Measurements from ENCODE around the gene TK2. TPM values are rescaled to one million over a fixed set of nuclear protein-coding genes. Genes with fewer than 3 reads are reported as not detected.
"Not testable (repeated sequence)": the region's sequence is repeated elsewhere in the genome, so short reads cannot be mapped to it uniquely, and the experiment has no call there.

Gene TK2
- polyA plus RNA-seq, 1 donor, result 14.9 TPM

DNA sequence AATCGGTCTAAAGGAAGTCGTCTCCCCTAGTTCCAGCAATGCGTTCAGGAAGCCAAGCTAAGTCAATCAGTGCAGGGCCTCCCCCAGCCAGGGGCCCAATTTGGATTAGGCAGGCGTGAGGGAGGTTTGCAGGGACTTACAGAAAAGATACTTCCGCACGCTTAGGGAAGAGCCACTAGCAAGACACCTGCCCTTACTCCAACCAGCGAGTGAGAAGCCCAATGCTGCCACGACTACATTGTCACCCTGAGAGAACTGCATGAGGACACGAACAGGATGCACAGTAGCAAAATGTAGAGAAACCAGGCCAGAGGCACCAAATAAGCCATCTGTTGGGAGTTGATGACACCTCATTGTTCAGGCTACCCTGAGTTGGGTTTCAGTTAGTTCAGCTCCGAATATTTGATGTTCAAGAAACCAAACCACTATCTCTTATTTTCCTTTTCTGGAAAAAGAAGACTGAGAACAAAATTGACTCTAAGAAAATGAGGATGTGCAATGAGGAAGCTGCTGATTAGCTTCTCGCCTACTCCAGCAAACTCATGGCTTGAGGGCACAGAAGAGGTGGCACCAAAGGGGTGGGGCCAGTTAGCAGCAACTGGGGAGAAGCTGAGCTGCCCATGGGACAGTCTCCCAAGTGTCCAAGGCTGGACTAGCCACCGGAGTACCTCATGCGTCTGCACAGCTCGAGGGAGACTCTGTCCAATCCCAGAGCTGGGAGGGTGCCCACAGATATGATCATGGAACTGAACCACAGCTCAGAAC, 29.3 kb downstream of the TK2 start:
- DNase-seq (ENCODE audit: low read depth), result no peak

- DNase-seq (ENCODE audit: low read depth), result no peak
Observed at GRCh38 chr16:66519482-66520373, 30.2 kb downstream of the TK2 start.

GRCh38 chr16:66517586-66518263, 32.2 kb downstream of the TK2 start:
- no peak for DNase-seq (ENCODE audit: low read depth)

- peak; percentile 90 for DNase-seq (ENCODE audit: low read depth)
Observed at GRCh38 chr16:66516808-66517585, 32.9 kb downstream of the TK2 start.

GRCh38 chr16:66516509-66516807, 33.5 kb downstream of the TK2 start:
- DNase-seq (ENCODE audit: low read depth), result no peak

GRCh38 chr16:66515596-66516508, 34.1 kb downstream of the TK2 start:
- DNase-seq (ENCODE audit: low read depth), result no peak

DNA sequence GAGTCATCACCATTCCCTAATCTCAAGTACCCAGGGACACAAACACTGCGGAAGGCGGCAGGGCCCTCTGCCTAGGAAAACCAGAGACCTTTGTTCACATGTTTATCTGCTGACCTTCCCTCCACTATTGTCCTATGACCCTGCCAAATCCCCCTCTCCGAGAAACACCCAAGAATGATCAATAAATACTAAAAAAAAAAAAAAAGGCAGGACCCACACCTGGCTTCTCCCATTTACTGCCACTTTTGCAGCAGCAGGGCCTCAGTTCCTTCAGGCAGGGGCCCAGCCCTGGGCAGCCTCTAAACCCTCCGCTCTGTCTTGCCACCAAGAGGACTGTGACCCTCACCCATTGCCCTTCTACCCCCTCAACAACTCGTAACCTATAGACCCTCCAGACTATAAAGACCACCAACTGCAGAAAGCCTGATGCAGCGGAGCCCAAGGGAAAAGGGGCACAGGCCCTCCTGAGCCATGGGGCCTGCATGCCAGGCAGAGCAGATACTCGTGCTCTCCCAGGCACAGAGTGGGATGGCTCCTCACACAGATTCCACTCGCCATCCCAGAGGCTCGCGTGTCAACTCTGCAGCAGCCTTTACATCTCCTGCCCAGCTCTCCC, 34.8 kb downstream of the TK2 start:
- DNase-seq (ENCODE audit: low read depth), result not testable (repeated sequence)

DNA sequence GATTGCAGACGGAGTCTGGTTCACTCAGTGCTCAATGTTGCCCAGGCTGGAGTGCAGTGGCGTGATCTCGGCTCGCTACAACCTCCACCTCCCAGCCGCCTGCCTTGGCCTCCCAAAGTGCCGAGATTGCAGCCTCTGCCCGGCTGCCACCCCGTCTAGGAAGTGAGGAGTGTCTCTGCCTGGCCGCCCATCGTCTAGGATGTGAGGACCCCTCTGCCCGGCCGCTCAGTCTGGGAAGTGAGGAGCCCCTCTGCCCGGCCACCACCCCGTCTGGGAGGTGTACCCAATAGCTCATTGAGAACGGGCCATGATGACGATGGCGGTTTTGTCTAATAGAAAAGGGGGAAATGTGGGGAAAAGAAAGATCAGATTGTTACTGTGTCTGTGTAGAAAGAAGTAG, 35.5 kb downstream of the TK2 start:
- not testable (repeated sequence) for DNase-seq (ENCODE audit: low read depth)

- no peak for DNase-seq (ENCODE audit: low read depth)
Observed at GRCh38 chr16:66513111-66513723, 36.7 kb downstream of the TK2 start.

- DNase-seq (ENCODE audit: low read depth), result no peak
Observed at GRCh38 chr16:66512272-66513110, 37.4 kb downstream of the TK2 start.

- DNase-seq (ENCODE audit: low read depth), result no peak
Observed at GRCh38 chr16:66511602-66512271, 38.2 kb downstream of the TK2 start.

GRCh38 chr16:66510711-66511601, 39.0 kb downstream of the TK2 start:
- DNase-seq (ENCODE audit: low read depth), result no peak

DNA sequence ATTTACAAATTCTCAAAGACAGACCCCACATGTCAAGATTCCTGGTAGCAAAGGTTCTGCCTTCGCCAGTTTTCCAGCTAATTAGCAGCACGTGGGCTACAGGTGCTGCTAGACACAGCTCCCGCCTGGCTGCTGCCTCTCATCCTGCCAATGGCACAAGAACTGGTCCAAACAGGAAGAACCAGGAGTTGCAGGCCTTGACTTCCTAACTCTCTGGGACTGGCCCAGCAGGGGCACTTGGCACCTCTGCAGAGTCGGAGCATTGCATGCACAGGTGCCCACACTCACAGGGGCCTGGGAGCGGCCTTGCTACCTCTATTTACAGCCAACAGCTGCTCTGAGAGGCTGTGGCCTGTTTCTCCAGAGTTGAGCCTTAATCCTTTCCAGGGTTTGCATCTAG, 39.6 kb downstream of the TK2 start:
- no peak for DNase-seq (ENCODE audit: low read depth)

DNA sequence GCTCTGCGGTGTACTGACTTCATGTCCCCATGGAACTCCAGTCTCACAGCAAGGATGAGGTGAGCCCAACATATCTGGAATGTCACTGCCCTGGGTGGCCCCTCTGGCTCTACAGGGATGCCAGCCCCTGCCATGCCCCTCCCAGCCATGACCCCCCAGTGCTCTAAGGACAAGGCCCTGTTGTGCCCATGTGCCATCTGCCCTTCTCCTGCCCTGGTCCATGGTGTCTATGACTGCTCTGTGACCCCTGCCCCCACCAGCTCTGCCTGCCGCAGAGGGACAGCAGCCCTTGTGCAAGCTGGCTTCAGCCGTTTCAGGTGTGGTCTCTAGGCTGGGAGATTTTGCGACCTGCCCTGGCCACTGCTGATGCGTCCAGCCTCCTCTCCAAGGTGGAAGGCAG, 40.3 kb downstream of the TK2 start:
- no peak for DNase-seq (ENCODE audit: low read depth)

GRCh38 chr16:66508914-66509496, 40.9 kb downstream of the TK2 start:
- no peak for DNase-seq (ENCODE audit: low read depth)

GRCh38 chr16:66508248-66508913, 41.5 kb downstream of the TK2 start:
- DNase-seq (ENCODE audit: low read depth), result no peak
